OCI-LY7 (cell line): ENCODE results near the gene EIF3F.

Experiments used
- EZH2phosphoT487 ChIP-seq: fragments of 200-600 bp; sonication (generic); IDR thresholded peaks from 2 replicates; pipeline ENCODE4 v1.6.1; 2018; ENCODE audit warnings: low read depth, borderline replicate concordance, mild to moderate bottlenecking, mixed run types, antibody characterized with exemption, low read length, moderate library complexity, mixed read lengths
- TF ChIP-seq, protein P1 (sequence below): fragments of 200-600 bp; sonication (generic); conservative IDR thresholded peaks from 2 replicates; pipeline ENCODE4 v1.5.1; 2014; ENCODE audit warnings: mild to moderate bottlenecking, antibody characterized with exemption, low read length, moderate library complexity, mixed read lengths

GRCh38 chr11:8006349-8006977 is 19.3 kb downstream of the EIF3F start:
- TF ChIP-seq, protein P1, sequence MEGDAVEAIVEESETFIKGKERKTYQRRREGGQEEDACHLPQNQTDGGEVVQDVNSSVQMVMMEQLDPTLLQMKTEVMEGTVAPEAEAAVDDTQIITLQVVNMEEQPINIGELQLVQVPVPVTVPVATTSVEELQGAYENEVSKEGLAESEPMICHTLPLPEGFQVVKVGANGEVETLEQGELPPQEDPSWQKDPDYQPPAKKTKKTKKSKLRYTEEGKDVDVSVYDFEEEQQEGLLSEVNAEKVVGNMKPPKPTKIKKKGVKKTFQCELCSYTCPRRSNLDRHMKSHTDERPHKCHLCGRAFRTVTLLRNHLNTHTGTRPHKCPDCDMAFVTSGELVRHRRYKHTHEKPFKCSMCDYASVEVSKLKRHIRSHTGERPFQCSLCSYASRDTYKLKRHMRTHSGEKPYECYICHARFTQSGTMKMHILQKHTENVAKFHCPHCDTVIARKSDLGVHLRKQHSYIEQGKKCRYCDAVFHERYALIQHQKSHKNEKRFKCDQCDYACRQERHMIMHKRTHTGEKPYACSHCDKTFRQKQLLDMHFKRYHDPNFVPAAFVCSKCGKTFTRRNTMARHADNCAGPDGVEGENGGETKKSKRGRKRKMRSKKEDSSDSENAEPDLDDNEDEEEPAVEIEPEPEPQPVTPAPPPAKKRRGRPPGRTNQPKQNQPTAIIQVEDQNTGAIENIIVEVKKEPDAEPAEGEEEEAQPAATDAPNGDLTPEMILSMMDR = peak; percentile 96
- TF ChIP-seq EZH2phosphoT487 = no peak
